ENCODE measurements around the gene TGFA.

TGFA gene

DNA sequence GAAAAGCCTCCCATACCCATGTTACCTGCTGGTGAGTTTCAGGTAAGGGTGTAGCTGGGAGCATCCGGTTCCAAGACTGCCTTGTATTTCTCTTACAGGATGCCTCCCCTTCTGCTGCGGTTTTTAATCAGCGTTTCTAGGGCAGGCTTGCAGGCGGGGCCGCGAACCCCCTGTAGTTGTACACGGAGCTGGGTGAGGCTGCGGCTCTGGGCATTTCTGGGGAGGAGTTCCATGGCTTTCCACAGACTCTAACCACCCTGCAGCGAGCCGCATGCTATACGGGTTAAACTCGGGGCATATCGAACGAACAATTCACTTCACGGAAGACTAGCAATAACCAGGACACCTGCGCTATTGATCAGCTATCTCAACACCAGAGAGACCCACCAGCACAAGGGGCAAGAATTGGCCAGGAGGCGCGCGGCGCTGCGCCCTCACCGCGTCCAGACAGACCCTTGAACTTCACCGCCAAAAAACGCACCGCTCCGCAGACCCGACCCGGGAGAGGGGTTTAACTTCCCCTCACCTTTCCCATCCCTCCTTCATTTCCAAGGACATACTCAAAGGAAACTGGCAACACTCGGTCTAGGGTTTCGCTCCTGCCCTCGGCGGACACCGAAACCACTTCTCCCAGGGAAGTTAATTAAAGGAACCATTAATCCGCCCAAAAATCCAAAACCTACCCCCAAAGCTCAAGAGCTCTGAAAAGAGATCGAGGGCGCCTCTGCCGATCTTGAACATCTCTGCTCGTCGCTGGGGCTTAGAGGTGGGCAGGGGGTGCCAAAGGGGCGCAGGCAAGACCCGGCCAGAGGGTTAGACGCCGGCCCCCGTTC is 909 bp downstream of the TGFA start:
- DNase-seq: peak in 4 of 51 donors; percentile 31 to 59 (median 41)

DNA sequence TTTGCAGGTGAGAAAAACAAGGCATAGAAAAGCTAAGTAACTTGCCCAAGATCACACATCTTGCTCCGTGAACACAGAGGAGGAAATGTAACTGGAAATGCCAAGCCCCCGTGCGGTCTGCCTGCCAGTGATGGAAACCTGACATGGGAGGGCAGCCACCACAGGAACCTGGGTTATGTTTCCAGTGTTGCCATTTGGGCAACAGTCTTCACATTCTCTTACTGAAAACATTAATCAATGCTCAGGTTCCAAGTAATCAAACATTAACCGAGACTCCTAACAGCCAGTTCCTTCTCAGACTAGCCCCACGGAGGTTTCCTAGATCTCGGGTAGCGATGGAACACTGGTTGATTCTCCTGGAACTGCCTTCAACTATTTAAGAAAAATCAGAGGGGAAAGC is 2.5 kb downstream of the TGFA start:
- no peak for DNase-seq

- DNase-seq: no peak
These were observed 3.7 kb downstream of the TGFA start for GRCh38 chr2:70549962-70550361.

- no peak for DNase-seq
These were observed 4.4 kb downstream of the TGFA start for GRCh38 chr2:70549064-70549710.

DNA sequence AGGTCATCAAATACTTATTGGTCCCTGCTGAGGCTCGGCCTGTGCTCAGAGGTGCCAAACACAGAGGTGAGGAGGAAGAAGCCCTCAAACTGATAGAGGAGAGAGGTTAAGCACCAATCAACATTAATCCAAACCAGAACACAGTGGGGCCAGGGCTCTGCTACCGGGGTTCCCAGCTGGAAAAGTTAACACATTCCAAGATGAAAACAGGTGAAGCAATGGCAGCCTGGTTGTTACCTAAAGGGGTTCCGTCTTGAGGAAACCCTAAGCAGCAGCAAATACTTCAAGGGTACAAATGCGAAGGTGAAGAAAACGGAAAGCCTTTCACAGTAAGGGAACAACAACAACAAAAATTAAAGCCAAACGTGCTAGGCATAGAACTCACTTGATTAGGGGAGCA is 5.4 kb downstream of the TGFA start:
- DNase-seq: no peak

DNA sequence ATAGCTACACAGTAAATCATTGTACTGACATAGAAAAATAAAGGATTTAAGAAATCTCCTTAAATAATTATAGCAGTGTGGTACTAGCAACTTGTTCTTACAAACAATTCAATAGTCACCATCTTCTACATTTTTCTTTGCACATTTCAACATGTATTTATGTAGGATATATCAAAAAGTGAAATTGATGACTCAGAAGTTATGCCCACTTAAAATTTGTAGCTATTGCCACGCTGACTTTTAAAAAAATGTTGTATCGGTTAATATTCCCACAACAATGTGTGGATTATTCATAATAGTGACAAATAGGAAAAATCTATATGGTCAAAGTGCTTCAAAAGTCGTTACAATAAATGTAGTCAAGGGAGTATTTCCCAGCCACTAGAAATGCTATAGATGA is 6.7 kb downstream of the TGFA start:
- DNase-seq: no peak

GRCh38 chr2:70546376-70546775 is 7.2 kb downstream of the TGFA start:
- DNase-seq: no peak

GRCh38 chr2:70541481-70542020 is 12.1 kb downstream of the TGFA start:
- DNase-seq: peak in 17 of 51 donors; percentile 7 to 63 (median 27)

DNA sequence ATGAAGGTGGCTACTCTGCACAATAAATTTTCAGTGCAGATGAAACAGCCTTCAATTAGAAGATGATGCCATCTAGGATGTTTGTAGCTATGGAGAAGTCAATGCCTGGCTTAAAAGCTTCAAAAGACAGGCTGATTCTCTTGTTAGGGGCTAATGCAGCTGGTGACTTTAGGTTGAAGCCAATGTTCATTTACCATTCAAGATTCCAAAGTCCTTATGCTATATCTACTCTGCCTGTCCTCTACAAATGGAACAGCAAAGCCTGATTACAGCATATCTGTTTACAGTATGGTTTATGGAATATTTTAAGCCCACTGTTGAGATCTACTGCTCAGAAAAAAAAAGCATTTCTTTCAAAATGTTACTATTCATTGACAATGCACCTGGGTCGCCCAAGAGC is 15.8 kb downstream of the TGFA start:
- DNase-seq: no peak

DNA sequence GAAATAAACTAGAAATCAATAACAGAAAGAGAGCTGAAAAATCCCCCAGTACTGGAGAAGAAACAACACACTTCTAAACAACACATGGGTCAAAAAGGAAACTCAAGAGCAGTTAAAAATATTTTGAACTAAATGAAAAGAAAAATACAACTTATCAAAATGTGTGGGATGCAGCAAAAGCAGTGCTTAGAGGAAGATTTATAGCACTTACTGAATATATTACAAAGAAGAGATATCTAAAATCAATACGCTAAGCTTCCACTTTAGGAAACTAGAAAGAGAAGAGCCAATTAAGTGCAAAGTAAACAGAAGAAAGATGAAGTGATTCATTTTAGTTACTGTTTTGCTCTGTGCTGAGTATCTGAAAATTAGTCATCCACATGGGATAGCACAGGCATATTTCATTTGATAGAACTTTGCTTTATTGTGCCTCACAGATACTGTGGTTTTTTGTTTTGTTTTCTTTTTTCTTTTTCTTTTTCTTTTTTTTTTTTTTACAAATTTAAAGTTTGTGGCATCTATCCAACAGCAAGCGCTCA is 17.0 kb downstream of the TGFA start:
- no peak for DNase-seq

- DNase-seq: no peak
These were observed 18.1 kb downstream of the TGFA start for GRCh38 chr2:70535573-70535972.

GRCh38 chr2:70534183-70534836 is 19.3 kb downstream of the TGFA start:
- DNase-seq: no peak

DNA sequence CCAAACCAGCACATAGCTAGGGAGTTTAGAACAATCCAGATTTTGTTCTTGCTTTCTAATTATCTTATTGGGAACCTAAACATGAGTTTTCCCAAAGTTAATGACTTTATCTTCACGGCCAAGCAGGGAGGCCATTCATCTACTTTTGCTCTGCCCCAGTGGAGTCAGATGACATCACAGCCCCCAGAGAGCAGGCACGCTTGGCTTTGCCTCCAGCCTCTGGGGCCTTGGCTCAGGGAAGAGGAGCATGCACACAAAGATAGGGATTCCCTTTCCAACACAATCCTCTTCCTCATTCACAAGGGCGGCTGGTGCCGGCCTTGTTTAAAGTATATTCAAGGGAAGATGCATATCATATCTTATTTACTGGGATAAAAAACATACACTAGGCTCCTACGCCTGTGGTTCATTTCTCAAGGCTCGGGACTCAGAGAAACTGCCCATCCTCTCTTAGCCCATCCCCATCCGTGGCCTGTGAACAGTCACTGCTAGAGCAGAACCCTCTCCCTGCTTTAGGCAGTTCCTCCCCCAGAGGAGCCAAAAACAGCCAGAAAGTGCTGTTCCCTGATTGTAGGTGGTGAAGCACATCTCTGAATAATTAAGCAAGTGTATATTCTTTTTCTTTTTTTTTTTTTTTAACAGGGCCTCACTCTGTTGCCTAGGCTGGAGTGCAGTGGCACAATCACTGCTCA is 21.2 kb downstream of the TGFA start:
- DNase-seq: no peak

- no peak for DNase-seq
These were observed 22.1 kb downstream of the TGFA start for GRCh38 chr2:70531419-70532086.

- DNase-seq: no peak
These were observed 24.0 kb downstream of the TGFA start for GRCh38 chr2:70529610-70530009.

DNA sequence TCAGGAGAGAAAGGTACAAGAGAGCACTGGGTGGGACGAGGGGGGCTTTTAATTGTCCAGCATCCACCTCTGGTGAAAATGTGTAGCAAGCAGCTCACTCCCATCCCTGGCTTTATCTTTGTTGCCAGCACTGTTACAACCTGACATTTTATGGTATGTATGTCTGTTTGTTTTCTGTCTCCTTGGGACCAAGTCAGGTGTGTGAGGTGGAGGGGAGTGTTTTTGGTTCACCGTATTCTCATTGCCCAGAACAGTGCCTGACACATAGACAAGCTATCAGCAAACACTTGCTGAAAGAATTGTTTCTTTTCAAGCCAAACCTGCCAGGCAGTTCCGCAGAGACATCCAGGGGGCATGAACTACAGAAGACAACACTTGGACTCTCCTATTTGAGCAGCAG is 24.7 kb downstream of the TGFA start:
- no peak for DNase-seq

GRCh38 chr2:70528276-70528675 is 25.4 kb downstream of the TGFA start:
- no peak for DNase-seq

DNA sequence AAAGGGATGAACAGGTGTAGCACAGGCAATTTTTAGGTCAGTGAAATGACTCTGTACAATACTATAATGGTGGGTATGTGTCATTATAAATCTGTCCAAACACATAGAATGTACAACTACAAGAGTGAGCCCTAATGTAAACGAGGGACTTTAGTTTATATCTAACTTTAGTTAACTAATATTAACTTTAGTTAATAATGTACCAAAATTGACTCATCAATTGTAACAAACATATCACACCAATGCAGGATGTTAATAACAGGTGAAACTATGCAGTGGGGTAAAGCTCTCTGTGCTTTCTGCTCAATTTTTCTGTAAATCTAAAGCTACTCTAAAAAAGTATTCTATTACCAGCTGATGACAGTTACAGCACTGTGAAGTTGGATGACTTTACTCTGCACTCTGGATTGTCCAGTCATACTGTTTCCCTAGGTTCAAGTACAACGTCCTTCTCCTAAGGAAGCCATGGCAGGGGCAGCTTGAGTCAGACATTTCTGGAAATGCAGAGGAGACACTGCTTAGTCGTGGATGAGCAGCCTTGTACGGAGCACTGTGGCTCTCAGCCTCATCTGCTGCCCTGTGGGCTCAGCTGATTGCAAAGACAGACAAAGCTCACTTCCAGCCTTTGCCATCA is 26.1 kb downstream of the TGFA start:
- no peak for DNase-seq

DNA sequence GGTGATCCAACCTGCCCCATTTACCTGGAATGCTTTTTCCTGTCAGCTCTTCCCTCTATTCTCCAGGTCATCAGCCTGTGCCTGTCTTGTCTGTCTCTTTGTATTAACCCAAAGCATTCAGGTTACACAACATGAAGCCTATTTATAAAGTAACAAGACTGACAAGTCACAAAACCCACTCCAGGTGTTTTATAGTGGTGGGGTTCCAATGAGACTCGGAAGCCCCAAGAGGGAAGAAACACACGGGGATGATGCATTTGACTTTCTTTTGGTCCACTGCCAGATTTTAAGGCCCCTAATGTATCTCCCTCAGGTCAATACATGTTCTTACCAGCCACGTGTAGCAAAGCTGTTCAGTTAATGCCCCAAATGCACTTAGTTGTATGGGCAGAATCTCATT is 27.5 kb downstream of the TGFA start:
- DNase-seq: no peak

GRCh38 chr2:70525032-70525431 is 28.6 kb downstream of the TGFA start:
- DNase-seq: no peak

Measured in hypothalamus (tissue), 51 donors.